NCI-H2196 (cell line): Measurements from ENCODE around the gene NEU3.
"Not testable (repeated sequence)": the region's sequence is repeated elsewhere in the genome, so short reads cannot be mapped to it uniquely, and the experiment has no call there.

Source experiments
- DNase-seq: peaks from one replicate; lab custom pipeline; 2025; ENCODE audit not compliant: unreplicated experiment; lab: John Stamatoyannopoulos, UW

NEU3 gene, protein sequence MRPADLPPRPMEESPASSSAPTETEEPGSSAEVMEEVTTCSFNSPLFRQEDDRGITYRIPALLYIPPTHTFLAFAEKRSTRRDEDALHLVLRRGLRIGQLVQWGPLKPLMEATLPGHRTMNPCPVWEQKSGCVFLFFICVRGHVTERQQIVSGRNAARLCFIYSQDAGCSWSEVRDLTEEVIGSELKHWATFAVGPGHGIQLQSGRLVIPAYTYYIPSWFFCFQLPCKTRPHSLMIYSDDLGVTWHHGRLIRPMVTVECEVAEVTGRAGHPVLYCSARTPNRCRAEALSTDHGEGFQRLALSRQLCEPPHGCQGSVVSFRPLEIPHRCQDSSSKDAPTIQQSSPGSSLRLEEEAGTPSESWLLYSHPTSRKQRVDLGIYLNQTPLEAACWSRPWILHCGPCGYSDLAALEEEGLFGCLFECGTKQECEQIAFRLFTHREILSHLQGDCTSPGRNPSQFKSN

DNA sequence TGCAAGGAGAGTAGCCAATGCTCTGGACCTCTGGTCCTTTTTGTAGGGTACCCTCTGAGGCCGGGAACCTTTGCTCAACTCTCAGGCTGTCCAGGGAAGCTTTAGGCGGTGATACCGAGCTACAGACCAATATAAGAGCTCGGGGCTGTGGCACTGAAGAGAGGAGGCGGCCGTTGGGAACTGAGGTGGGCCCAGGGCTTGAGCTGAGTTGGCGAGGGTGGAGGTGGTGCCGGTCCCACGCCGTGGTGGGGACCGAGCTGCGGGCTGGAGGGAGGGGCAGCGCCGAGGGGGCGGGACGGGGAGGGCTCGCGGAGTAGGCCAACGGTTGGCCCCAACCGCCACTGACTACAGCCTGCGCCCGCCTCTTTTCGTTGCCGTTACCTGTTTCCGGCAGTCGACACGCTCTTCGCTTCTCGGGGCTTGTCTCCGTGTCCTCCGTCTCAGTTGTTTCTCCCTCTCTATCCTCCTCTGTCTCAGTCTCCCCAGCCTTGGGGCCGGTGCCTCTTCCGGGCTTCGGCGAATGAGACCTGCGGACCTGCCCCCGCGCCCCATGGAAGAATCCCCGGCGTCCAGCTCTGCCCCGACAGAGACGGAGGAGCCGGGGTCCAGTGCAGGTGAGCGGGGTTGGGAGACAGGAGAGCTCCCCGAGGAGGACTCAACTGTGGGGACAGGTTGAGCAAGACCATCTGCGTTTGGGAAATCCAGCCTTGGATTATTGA lies at the start of gene NEU3:
Gene NEU3, plus strand, starts transcription at position 393 of the 719 bp plus-strand sequence. Its CDS starts 128 bp downstream, at position 521.
- peak; percentile 76 for DNase-seq

DNA sequence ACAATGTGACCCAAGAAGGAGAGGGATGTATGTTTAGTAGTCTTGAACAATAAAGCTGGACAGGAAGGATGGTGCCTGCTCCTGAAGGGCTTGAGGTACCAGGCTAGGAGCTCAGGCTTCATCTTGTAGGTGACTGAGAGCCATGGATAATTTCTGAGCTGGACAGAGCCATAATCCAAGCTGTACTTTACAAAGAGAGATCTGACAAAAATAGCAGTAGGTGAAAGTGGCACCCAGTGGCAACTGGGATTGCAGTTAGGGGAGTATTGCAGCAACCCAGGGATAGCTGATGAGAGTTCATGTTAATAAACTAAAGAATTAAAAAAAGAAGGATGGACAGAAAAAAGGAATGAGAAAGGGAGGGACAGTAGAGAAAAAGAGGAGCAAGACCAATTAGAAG lies 47.2 kb upstream of the NEU3 start:
- DNase-seq = no peak

DNA sequence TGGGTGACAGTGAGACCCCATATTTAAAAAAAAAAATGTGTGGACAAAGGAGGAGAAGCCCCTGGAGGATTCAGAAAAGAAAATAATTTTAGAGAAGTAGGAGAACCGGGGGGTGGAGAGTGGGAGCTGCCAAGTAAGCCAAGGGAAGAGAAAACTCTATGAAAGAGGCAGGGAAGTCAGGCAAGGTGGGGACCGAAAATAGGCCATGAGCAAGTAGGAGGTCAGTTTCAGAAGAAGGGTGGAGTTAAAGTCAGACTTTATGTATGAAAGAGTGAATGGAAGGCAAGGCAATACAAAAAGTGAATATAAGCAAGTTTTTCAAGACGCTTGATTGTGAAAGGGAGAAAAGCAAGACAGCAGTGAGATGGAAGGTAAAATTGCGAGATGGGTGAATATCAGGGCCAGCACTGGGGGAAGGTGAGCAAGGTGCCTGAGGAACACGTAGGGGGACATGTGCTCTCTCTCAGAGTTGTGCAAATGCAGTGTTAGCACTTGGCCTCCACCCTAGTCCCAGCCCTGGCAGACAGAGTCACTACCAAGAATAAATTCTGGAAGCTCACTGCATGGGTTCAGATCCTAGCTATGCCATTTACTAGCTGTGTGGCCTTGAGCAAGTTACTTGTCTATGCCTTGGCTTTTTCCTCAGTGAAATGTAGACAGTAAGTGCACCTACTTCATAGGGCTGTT lies 46.5 kb upstream of the NEU3 start:
- DNase-seq = no peak

DNA sequence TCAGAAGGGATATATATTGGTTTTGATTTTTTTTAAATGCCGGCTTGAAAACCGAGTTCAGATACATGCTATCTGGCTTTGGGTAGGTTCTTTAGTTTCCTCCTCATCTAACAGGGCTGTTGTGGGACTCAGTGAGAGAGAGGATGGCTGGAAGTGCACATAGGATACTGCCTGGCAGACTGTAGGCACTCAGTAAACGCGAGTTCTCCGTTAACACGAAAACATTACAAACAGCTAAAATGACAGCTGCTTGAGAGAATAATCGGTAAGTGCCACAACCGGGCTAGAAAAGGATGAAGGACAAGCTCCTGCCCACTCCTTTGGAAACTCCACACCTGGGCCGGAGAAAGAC lies 40.2 kb upstream of the NEU3 start:
- no peak for DNase-seq

DNA sequence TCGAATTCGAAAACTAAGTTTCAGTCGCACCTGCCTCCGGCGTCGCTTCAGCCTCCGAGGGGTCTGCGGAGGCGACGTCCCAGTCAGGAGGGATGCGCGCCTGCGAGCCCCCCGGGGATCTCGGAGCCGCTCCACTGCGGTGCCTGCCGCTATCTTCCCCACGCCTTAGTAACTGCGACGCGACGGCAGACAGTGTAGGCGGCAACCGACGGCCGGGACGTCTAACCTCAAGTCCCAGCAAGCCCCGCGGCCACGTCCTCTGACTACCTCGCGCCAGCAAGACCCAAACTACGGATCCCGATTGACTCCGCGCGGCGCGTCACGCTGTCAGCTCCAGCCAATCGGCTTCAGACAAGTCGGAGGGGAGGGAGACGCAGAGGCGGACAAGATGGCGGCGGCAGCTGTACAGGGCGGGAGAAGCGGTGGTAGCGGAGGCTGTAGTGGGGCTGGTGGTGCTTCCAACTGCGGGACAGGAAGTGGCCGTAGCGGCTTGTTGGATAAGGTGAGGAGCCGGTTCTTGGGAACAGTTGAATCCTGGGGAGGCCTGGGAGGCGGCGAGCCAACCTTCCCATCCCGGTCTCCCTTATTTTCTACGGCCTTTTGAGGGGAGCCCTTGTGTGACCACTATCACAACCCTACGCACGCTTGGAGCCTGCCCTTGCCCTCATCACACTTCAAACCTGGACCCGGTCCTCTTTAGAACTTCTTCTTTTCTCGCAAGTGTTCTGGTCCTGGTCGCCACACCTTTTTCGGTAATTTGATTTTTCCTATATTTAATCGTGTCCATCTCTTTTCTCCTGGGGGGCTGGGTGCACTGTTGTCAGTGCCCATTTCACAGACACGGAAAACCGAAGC lies 39.6 kb upstream of the NEU3 start, which contains the start of the genes SPCS2 and XRRA1:
Gene SPCS2, plus strand, starts transcription at position 369 of the 855 bp plus-strand sequence. Its CDS starts 20 bp downstream, at position 389.
Gene XRRA1, minus strand, starts transcription at position 194 of the 855 bp plus-strand sequence. CDS start 8,213 bp downstream, outside the sequence.
- DNase-seq = peak; percentile 97

DNA sequence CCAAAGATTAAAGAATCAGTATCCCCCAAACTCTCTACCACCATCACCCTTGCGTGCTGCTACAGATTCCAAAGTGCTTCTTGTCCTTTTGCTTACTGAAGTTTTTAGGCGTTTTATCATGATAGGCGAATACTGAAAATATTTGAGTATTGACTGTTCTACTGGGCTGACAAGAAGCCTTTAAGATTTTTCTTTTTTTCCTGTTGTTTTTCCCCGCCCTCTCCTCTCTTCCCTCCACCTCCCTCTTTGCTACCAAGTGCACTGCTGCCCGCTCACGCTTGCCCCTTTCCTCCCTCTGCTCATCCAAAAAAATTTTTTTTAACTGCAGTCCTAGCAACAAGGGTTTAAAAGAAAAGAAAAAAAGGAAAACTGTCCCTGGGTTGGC lies 39.0 kb upstream of the NEU3 start:
- no peak for DNase-seq

DNA sequence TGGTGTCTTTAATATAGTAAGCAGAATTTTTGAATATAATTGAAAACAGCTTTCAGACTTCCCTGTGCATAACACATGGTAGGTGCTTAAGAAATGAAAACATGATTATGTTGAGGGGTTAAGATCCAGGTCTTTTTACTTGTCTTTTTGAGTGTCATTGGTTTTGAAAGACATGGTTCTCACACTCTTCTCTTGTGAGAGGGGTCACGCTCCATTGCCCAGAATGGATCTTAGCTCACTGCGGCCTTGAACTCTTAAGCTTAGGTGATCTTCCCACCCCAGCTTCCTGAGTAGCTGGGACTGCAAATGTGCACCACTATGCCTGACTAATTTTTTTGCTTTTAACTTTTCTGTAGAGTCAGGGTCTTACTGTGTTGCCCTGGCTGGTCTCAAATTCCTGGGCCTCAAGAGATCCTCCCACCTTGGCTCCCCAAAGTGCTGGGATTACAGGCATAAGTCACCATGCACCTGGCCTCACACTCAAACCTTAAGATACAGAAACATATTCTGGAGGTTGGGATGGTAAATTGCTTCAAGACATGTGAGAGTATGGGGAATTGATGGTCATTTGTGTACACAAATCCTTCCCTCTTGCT lies 38.3 kb upstream of the NEU3 start:
- DNase-seq = no peak

DNA sequence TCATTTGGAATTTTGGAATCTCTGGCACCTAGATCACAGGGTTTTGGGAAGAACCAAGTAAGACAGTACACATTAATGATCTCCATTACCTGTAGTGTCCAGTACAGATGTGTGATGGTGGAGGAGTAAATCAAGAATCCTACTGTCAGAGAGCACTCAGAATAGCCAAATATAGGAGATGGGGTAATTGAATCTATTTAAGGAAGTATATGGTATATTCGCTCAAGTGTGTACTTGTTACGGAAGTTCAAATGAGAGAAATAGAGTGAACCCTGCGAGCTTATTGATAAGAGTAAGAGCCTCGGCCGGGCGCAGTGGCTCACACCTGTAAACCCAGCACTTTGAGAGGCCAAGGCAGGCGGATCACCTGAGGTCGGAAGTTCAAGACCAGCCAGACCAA lies 37.5 kb upstream of the NEU3 start:
- no peak for DNase-seq

DNA sequence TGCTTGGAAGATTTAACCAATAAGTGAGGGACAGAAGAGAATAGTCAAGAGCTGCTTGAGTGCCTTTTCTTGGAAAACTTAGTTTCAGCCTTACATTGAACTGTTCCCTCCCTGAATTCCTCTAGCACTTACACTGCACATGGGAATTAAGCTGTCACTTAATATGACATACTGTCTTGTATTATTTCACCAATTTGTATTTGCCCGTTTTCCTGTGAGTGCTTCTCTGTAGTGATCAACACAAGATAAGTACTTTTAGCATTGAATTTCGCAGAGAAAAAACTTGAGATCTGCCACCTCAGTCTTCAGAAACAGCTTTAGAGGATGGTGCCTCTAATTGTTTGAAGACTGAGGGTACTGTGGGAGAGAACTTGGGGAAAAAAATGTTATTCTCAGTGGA lies 36.0 kb upstream of the NEU3 start:
- DNase-seq = no peak

DNA sequence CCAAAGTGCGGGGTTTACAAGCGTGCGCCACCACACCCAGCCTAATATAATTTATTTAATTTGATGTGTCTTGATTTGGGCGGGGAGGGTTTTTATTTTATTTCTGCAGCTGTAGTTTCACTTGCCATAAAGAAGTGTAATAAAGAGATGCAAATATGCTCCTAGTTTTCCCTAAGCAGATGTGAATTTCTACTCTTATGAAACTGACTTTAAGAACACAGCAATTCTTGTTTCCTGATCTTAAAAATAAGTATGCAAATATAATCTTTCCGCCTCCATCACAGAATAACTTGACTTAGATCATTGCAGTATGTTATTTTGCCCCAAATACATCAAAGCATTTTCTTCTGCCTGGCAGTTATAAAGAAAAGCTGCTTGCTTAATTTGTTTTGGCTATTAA lies 35.3 kb upstream of the NEU3 start:
- no peak for DNase-seq

DNA sequence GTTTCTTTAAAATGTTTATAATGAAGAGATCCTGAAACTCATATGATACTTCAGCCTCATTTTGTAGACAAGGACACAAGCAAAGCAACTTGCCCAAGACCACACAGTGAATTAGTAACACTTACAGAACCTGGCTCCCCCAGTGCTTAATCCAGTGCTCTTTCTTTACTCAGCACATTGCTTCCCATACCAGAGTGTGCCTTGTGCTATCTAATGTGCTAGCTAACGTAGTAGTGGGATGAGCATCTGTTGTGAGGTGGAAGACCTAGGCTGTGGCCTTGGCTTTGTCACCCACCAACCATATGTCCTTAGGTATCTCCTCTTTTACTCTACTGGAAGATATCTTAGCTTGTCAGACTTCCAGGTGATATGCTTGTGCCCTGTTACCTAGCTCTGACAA lies 34.5 kb upstream of the NEU3 start:
- DNase-seq = no peak

DNA sequence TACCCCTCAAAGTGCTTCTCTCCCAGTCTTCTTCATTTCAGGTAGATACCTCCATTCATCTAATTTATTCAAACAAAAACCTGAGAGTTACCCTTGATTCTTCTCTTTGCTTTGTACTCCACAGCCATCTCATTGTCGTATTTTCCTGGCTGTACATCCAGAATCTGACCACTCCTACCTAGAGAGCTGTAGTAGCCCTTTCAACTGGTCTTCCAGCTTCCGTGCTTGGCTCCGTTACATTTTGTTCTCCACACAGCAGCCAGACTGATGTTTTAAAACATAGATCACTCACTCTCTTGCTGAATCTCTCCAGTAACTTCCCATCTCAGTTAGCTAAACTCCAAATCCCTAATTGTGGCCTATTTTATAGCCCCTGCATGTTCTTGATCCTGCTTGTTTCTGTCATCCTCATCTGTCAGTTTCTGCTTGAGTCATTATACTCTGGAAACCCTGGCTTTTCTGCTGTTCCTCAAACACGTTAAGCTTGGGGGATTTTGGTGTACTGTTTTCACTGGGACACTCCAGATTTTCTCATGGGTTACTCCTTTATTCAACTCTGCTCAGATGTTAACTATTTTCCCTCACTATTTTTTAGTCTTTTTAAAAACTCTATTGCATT lies 32.2 kb upstream of the NEU3 start:
- DNase-seq = no peak

DNA sequence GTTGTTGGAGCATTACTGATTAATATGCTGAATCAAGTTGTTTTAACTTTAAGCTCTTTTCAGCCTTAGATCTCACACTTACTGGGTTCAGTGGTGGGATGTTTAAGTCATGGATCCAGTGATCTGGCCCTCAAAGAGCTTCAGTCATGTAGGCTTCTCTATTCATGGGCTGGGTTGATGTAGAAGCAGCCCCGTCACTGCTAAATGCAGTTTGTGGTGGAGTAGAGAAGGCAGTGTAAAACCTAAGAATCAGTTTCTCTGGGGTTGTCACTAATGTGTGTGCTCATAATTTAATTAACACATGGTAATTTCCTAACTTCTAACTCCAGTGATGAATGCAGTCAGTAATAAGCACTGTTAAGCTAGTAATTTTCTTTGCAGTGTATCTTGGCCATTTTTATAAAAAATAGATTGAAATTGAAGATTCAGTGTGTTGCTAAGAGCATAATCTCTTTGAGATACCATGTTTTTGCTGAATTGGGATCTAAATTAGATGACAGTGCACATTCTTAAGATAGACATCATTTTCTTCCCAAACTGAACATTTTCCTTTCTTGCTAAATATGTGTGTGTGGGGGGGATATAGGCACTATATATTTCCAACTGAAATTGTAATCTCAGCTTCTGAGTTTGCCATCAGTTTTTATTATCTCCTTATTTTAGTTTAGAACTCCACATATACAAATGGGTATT lies 30.6 kb upstream of the NEU3 start:
- no peak for DNase-seq

DNA sequence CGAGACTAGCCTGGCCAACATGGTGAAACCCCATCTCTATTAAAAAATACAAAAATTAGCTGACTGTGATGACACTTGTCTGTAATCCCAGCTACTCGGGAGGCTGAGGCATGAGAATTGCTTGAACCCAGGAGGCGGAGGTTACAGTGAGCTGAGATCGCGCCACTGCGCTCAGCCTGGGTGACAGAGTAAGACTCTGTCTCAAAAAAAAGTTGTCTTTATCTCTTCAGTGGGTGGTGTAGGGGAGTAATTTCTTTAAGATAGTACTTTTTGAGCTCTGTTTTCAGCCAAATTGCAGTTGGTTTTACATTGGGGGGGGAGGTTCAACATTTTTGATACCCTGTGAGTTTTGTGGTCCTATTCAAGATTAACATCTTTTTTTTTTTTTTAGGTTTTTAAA lies 28.6 kb upstream of the NEU3 start:
- DNase-seq = not testable (repeated sequence)

DNA sequence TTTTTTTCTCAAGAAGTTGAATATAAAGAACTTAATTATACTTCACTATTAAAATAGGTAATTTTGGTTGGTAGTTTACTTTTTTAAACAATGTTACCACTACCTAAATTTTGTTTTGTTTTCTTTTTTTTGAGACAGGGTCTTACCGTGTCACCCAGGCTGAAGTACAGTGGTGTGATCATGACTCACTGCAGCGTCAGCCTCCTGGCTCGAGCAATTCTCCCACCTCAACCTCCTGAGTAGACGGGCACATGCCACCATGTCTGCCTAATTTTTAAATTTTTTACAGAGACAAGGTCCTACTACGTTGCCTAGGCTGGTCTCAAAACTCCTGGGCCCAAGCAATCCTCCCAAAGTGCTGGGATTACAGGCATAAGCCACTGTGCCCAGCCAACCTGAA lies 22.1 kb upstream of the NEU3 start:
- no peak for DNase-seq

DNA sequence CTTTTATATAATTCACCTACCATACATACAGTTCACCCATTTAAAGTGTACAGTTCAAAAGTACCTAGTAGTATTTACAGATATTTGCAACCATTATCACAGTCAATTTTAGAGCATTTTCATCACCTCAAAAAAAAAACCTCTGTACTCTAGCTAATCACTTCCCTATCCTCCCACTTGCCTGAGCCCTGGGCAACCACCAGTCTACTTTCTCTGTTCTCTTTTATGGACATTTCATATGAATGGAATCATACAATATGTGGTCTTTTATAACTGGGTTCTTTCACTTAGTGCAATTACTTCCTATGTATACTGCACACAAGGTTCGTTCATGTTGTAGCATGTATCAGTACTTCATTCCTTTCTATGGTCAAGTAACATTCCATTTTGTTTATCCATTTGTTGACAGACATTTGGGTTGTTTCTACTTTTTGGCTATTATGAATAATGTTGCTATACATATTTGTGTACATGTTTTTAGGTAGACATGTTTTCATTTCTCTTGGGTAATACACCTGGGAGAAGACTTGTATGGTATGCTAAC lies 17.8 kb upstream of the NEU3 start:
- DNase-seq = no peak

DNA sequence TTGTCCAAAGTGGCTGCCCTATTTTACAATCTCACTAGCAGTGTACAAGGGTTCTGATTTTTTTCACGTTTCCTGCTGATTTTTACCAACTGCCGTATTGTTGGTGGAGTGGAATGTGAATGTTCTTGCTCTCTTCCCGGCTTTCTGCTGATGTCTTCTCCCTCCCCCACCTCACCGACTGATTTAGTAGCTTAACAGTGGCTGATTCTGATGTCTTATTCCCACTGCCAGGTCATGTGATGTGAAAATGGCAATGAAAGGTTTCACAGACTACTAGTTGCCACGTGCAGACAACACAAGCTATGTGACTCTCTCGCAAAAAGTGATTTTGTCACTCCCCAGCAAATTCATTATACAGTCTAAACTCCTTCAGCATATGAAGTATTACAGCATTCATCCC lies 17.3 kb upstream of the NEU3 start:
- no peak for DNase-seq

DNA sequence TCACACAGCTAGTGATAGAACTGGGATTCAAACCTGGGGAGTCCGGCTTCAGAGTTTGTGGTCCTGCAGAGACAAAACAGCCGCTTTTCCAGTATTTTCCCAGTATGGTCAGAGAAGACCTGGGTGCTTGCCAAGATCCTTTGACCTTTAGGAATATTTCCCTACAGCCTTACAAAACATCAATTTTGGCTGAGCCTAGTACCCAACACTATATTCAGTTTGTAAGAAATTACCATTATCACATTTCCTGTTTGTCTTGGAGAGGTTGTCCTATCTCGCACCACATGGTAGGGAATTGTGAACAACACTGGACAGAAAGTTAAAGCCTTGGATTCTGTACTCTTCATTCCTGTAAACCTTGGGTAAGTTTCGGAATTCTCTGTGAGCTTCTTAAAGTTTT lies 10.7 kb upstream of the NEU3 start:
- DNase-seq = no peak

DNA sequence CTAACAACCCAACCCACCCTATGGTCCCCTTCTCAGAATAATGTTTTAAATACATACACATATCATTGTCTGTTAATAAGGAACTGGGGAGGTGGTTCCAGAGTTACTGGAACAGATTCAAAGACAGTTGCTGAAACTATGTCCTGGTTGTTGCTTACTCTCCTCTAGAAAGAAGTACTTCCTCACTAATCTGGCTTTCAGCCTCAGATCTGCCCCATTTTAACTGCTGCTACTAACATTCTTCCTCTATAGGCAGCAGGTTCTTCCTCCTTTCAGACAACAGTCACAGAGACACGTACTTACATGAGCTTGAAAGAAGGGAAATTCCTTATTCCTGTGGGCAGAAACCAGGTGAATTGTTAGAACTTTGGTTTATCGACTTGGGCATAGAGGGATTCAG lies 8.1 kb upstream of the NEU3 start:
- no peak for DNase-seq
